PC-3 (cell line): ENCODE results near the gene LYZL6. TPM values are rescaled to one million over a fixed set of nuclear protein-coding genes. Genes with fewer than 3 reads are reported as not detected.

Source experiments
- ATAC-seq: fragments of 200-7000 bp; cut with Tn5 transposase; 2 replicates; pipeline ENCODE4 v1.9.1; 2020; ENCODE audit warnings: mild to moderate bottlenecking, moderate library complexity
- BruUV-seq: library from RNA; stranded (reverse); fragments of 400-500 nt; replicated peaks from 2 replicates; lab custom pipeline; 2021; lab: Mats Ljungman, UMichigan
- CTCF ChIA-PET: fragments of 300-600 bp; sonication (Branson Sonifier 250); formaldehyde crosslinking; loops from one replicate; lab custom pipeline; 2022; ENCODE audit warnings: antibody characterized with exemption; lab: Charles Lee
- POLR2A ChIA-PET: fragments of 300-600 bp; sonication (Branson Sonifier 250); formaldehyde crosslinking; loops from one replicate; lab custom pipeline; 2022; ENCODE audit warnings: antibody characterized with exemption; ENCODE audit not compliant: unreplicated experiment; lab: Charles Lee
- DNase-seq: peaks from one replicate; pipeline ENCODE4 v3.0.0-alpha.2; 2015
- H2AFZ ChIP-seq: fragments of 300-600 bp; sonication (generic); 2 replicates; pipeline ENCODE4 v1.6.0; 2016; ENCODE audit warnings: antibody characterized with exemption, low read length
- H3F3A ChIP-seq: fragments of 300-600 bp; sonication (generic); one replicate; pipeline ENCODE4 v1.6.0; 2017; ENCODE audit warnings: antibody characterized with exemption, low read length, control low read depth, mild to moderate bottlenecking; ENCODE audit not compliant: unreplicated experiment
- H3K27ac ChIP-seq: fragments of 300-600 bp; sonication (generic); 2 replicates; pipeline ENCODE4 v1.5.1; 2016; ENCODE audit warnings: mild to moderate bottlenecking, low read length
- H3K27me3 ChIP-seq: fragments of 300-600 bp; sonication (generic); 2 replicates; pipeline ENCODE4 v1.6.1; 2016; ENCODE audit warnings: low read length, mixed read lengths
- H3K36me3 ChIP-seq: fragments of 300-600 bp; sonication (generic); 2 replicates; pipeline ENCODE4 v1.6.1; 2016; ENCODE audit warnings: low read depth, mixed run types, low read length, mixed read lengths
- H3K4me1 ChIP-seq: fragments of 300-600 bp; sonication (generic); 2 replicates; pipeline ENCODE4 v1.5.1; 2016; ENCODE audit warnings: low read length; ENCODE audit not compliant: insufficient read depth
- H3K4me2 ChIP-seq: fragments of 300-600 bp; sonication (generic); 2 replicates; pipeline ENCODE4 v1.6.0; 2016; ENCODE audit warnings: low read length
- H3K4me3 ChIP-seq: fragments of 300-600 bp; sonication (generic); 2 replicates; pipeline ENCODE4 v1.5.1; 2016; ENCODE audit warnings: mild to moderate bottlenecking, low read length, mixed read lengths
- H3K79me2 ChIP-seq: fragments of 300-600 bp; sonication (generic); 2 replicates; pipeline ENCODE4 v1.6.1; 2017; ENCODE audit warnings: low read length, mixed read lengths
- H3K9ac ChIP-seq: fragments of 300-600 bp; sonication (generic); 2 replicates; pipeline ENCODE4 v1.6.0; 2016; ENCODE audit warnings: mild to moderate bottlenecking, low read length
- H3K9me2 ChIP-seq: fragments of 300-600 bp; sonication (generic); replicated peaks from 2 replicates; pipeline ENCODE4 v1.6.1; 2016; ENCODE audit warnings: mixed run types, low read length, mixed read lengths
- H3K9me3 ChIP-seq: fragments of 300-600 bp; sonication (generic); 2 replicates; pipeline ENCODE4 v1.6.1; 2016; ENCODE audit warnings: low read length, mixed read lengths
- H4K20me1 ChIP-seq: fragments of 300-600 bp; sonication (generic); 2 replicates; pipeline ENCODE4 v1.6.1; 2016; ENCODE audit warnings: low read length, mixed read lengths
- EZH2 ChIP-seq: fragments of 300-600 bp; sonication (generic); IDR thresholded peaks from one replicate; pipeline ENCODE4 v1.6.1; 2017; ENCODE audit warnings: antibody characterized with exemption, mild to moderate bottlenecking, low read length; ENCODE audit not compliant: unreplicated experiment
- EZH2phosphoT487 ChIP-seq: fragments of 300-600 bp; sonication (generic); IDR thresholded peaks from 2 replicates; pipeline ENCODE4 v1.6.1; 2018; ENCODE audit warnings: mild to moderate bottlenecking, antibody characterized with exemption, low read length, borderline replicate concordance
- intact Hi-C: fragments of 100-400 bp; cut with micrococcal nuclease; formaldehyde crosslinking; loops from 2 replicates; pipeline ENCODE4 v1.9.0; 2023
- total RNA-seq: library from RNA; depleted of rRNA; stranded (reverse); fragments of >200 nt; gene quantifications from 2 replicates; pipeline ENCODE4 v1.2.3, GENCODE V29; 2014
- TF ChIP-seq, protein P1 (sequence below): fragments of 300-600 bp; sonication (generic); conservative IDR thresholded peaks from 2 replicates; pipeline ENCODE4 v1.5.1; 2017; ENCODE audit warnings: antibody characterized with exemption, low read depth, mild to moderate bottlenecking, low read length

LYZL6 gene
- total RNA-seq, 1 experiment from 2014 or later: not detected

DNA sequence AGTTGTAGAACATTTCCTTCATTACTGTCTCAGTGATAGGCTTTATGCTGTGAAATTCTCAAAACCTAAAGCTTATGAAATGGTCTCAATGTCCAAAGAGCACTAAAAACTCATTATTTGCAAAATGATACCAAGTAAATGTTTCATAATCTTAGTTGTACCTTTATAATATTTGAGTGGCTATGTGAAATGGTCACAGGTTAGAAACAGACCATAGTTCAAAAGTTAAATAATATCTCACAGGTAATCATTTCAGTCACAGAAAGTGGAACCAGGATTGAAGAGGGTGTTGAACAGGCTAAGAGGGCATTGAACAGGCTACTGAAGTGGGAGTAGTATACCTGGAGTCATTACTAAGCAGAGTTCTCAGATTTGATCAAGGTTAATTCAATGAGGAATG, 15.8 kb downstream of the LYZL6 start:
- Histone ChIP-seq H3K9ac (no peak overlapping the region), H3K4me2 (no peak overlapping the region), H3K27me3 (no peaks in the 10 kb centered on the region), H3K36me3 (no peaks in the 10 kb centered on the region), H4K20me1 (no peaks in the 10 kb centered on the region), H3F3A (no peaks in the 10 kb centered on the region), H3K9me2 (no peaks in the 10 kb centered on the region), H3K4me3 (no peak overlapping the region), H3K79me2 (no peaks in the 10 kb centered on the region), H3K27ac (no peak overlapping the region), H2AFZ (no peak overlapping the region), H3K9me3 (no peaks in the 10 kb centered on the region), H3K4me1 (peaks cover 7% of the 10 kb centered on the region; the same call in 1 of the 2 replicates)
- intact Hi-C loops: no loop called here
- POLR2A ChIA-PET: no interaction called here
- no peak for ATAC-seq
- CTCF ChIA-PET: no interaction called here
- no peak for DNase-seq
- TF ChIP-seq, protein P1, sequence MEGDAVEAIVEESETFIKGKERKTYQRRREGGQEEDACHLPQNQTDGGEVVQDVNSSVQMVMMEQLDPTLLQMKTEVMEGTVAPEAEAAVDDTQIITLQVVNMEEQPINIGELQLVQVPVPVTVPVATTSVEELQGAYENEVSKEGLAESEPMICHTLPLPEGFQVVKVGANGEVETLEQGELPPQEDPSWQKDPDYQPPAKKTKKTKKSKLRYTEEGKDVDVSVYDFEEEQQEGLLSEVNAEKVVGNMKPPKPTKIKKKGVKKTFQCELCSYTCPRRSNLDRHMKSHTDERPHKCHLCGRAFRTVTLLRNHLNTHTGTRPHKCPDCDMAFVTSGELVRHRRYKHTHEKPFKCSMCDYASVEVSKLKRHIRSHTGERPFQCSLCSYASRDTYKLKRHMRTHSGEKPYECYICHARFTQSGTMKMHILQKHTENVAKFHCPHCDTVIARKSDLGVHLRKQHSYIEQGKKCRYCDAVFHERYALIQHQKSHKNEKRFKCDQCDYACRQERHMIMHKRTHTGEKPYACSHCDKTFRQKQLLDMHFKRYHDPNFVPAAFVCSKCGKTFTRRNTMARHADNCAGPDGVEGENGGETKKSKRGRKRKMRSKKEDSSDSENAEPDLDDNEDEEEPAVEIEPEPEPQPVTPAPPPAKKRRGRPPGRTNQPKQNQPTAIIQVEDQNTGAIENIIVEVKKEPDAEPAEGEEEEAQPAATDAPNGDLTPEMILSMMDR: no peak
- TF ChIP-seq EZH2phosphoT487: no peak
- no peak for TF ChIP-seq EZH2
- no TSS peak for BruUV-seq

DNA sequence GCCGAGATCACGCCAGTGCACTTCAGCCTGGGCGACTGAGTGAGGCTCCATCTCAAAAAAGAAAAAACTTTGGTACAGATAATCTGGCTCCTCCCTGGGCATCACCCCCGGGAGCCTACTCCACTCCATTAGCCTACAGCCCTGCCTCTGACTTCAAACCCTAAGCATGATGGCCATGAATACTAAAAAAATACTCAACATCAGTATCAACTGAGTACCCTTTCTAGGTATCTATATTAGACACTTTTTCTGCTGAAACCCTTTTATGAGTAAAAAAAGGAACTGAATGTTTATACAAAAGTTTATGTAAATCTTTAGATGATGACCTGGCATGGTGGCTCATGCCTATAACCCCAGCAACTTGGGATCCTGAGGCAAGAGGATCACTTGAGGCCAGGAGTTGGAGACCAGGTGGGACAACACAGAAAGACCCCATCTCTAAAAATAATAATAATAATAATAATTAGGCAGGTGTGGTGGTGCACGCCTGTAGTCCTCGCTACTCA, 19.9 kb downstream of the LYZL6 start:
- intact Hi-C loops: no loop called here
- no peaks in the 10 kb centered on the region for H4K20me1 ChIP-seq
- no peaks in the 10 kb centered on the region for H3K9me3 ChIP-seq
- H3K9me2 ChIP-seq: no peaks in the 10 kb centered on the region
- no peak overlapping the region for H3K4me2 ChIP-seq
- H3K9ac ChIP-seq: no peak overlapping the region
- H3K4me1 ChIP-seq: no peaks in the 10 kb centered on the region
- ChIA-PET POLR2A (no interaction called here), CTCF (no interaction called here)
- no TSS peak for BruUV-seq
- ATAC-seq: no peak
- no peak overlapping the region for H3K27ac ChIP-seq
- H2AFZ ChIP-seq: no peak overlapping the region
- no peak overlapping the region for H3K4me3 ChIP-seq
- H3K79me2 ChIP-seq: no peaks in the 10 kb centered on the region
- no peaks in the 10 kb centered on the region for H3K27me3 ChIP-seq
- no peaks in the 10 kb centered on the region for H3F3A ChIP-seq
- no peak for DNase-seq
- no peaks in the 10 kb centered on the region for H3K36me3 ChIP-seq
- TF ChIP-seq EZH2phosphoT487 (no peak), EZH2 (no peak)
- TF ChIP-seq, protein P1: no peak

DNA sequence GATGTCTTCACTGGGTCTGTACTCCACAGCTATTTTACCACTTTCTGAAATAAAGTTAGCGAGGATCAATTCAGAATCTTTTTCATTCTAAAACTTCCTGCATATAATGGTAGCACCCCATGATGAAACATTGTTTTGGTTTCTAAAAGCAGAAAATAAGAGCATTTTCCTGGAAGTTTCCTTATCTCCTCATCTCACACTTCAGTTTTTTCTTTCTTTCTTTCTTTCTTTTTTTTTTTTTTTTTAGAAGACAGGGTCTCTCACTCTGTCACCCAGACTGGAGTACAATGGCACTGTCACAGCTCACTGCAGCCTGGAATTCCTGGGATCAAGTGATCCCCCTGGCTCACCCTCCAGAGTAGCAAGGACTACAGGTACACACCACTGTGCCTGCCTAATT, 23.3 kb downstream of the LYZL6 start:
- H4K20me1 ChIP-seq: no peaks in the 10 kb centered on the region
- BruUV-seq: no TSS peak
- no peak overlapping the region for H2AFZ ChIP-seq
- H3K4me1 ChIP-seq: no peaks in the 10 kb centered on the region
- H3K27me3 ChIP-seq: no peaks in the 10 kb centered on the region
- H3K4me3 ChIP-seq: no peak overlapping the region
- no peaks in the 10 kb centered on the region for H3K36me3 ChIP-seq
- ATAC-seq: no peak
- intact Hi-C loops: no loop called here
- no peak for DNase-seq
- no peak overlapping the region for H3K9ac ChIP-seq
- H3K27ac ChIP-seq: no peak overlapping the region
- H3K9me2 ChIP-seq: no peaks in the 10 kb centered on the region
- TF ChIP-seq EZH2phosphoT487 (no peak), EZH2 (no peak)
- TF ChIP-seq, protein P1: no peak
- H3K79me2 ChIP-seq: no peaks in the 10 kb centered on the region
- CTCF ChIA-PET: no interaction called here
- H3F3A ChIP-seq: no peaks in the 10 kb centered on the region
- no peaks in the 10 kb centered on the region for H3K9me3 ChIP-seq
- POLR2A ChIA-PET: no interaction called here
- no peak overlapping the region for H3K4me2 ChIP-seq
